Caco-2 (cell line): ENCODE results near the gene CRB1. TPM values are rescaled to one million over a fixed set of nuclear protein-coding genes. Genes with fewer than 3 reads are reported as not detected.
A peak's percentile ranks its signal among the peaks of the same experiment; 100 is the strongest.

Experiments
- BruUV-seq: library from RNA; stranded (reverse); fragments of 400-500 nt; replicated peaks from 2 replicates; lab custom pipeline; 2021; lab: Mats Ljungman, UMichigan
- CTCF ChIA-PET: fragments of 300-600 bp; sonication (Branson Sonifier 250); formaldehyde crosslinking; loops from one replicate; lab custom pipeline; 2022; ENCODE audit warnings: antibody characterized with exemption; lab: Charles Lee
- POLR2A ChIA-PET: fragments of 300-600 bp; sonication (Branson Sonifier 250); formaldehyde crosslinking; loops from one replicate; lab custom pipeline; 2022; ENCODE audit warnings: antibody characterized with exemption; lab: Charles Lee
- DNase-seq, 2 experiments: peaks; one replicate each; pipeline versions ENCODE4 v3.0.0 to v3.0.0-alpha.2; 2020 to 2022
- H3K27me3 ChIP-seq: replicated peaks from 2 replicates; pipeline ENCODE4 v1.6.0; 2011; ENCODE audit warnings: low read length; ENCODE audit not compliant: control insufficient read depth, insufficient read depth
- H3K36me3 ChIP-seq: 2 replicates; pipeline ENCODE4 v1.5.1; 2011; ENCODE audit warnings: low read length; ENCODE audit not compliant: control insufficient read depth, insufficient read depth
- H3K4me1 ChIP-seq: fragments of 250-450 bp; sonication (Bioruptor Pico); 2 replicates; pipeline ENCODE4 v1.5.1; 2020; ENCODE audit warnings: mild to moderate bottlenecking
- H3K4me3 ChIP-seq: 2 replicates; pipeline ENCODE4 v1.5.1; 2011; ENCODE audit warnings: low read depth, mild to moderate bottlenecking, control low read depth, low read length
- H3K9me3 ChIP-seq: fragments of 250-450 bp; sonication (Bioruptor Pico); 2 replicates; pipeline ENCODE4 v1.5.1; 2020; ENCODE audit warnings: mild to moderate bottlenecking, moderate library complexity
- H3K27ac Mint-ChIP-seq: one replicate; pipeline ENCODE4 v1.8.0; 2022; ENCODE audit warnings: mixed read lengths; ENCODE audit not compliant: unreplicated experiment
- H3K27me3 Mint-ChIP-seq: one replicate; pipeline ENCODE4 v1.8.0; 2022; ENCODE audit warnings: mixed read lengths; ENCODE audit not compliant: insufficient read depth, unreplicated experiment
- H3K36me3 Mint-ChIP-seq: one replicate; pipeline ENCODE4 v1.8.0; 2022; ENCODE audit warnings: mild to moderate bottlenecking, mixed read lengths; ENCODE audit not compliant: insufficient read depth, unreplicated experiment
- H3K4me1 Mint-ChIP-seq: one replicate; pipeline ENCODE4 v1.8.0; 2022; ENCODE audit warnings: low read depth, mixed read lengths; ENCODE audit not compliant: unreplicated experiment
- H3K4me3 Mint-ChIP-seq: one replicate; pipeline ENCODE4 v1.8.0; 2022; ENCODE audit warnings: mild to moderate bottlenecking, moderate library complexity, mixed read lengths; ENCODE audit not compliant: unreplicated experiment
- H3K9me3 Mint-ChIP-seq: one replicate; pipeline ENCODE4 v1.8.0; 2022; ENCODE audit warnings: mixed read lengths; ENCODE audit not compliant: unreplicated experiment
- CTCF ChIP-seq, 2 experiments: fragments of 200-600 bp in 1 of 2; IDR thresholded peaks; 1 replicate in 1 of 2; 2 replicates in 1 of 2; pipeline versions ENCODE4 v1.5.1 to v1.8.0; 2011 to 2022; ENCODE audit warnings: antibody characterized with exemption in 1 of 2, control low read depth in 1 of 2, inconsistent platforms in 1 of 2, low read depth in 1 of 2, low read length in 1 of 2, mild to moderate bottlenecking in 1 of 2, moderate library complexity in 1 of 2; ENCODE audit not compliant: insufficient read depth in 1 of 2, severe bottlenecking in 1 of 2, unreplicated experiment in 1 of 2
- intact Hi-C: fragments of 100-400 bp; cut with micrococcal nuclease; formaldehyde crosslinking; loops from one replicate; pipeline ENCODE4 v1.10.0; 2022; ENCODE audit not compliant: unreplicated experiment
- total RNA-seq: library from RNA; stranded (reverse); gene quantifications from 2 replicates; pipeline ENCODE4 v1.2.3, GENCODE V29; 2022

The CRB1 gene
- total RNA-seq, 1 experiment from 2014 or later = not detected

DNA sequence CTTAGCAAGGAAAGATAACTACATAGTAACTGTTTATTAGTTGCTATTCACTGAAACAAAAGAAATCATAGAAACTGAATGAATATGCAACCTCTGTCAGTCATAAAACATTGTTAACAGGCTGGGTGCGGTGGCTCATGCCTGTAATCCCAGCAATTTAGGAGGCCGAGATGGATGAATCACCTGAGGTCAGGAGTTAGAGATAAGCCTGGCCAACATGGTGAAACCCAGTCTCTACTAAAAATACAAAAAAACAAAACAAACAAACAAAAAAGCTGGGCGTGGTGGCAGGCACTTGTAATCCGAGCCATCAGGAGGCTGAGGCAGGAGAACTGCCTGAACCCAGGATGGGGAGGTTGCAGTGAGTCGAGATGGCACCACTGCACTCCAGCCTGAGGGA is 44.1 kb downstream of the CRB1 start:
- peaks cover 21% of the 10 kb centered on the region for H3K4me1 Mint-ChIP-seq
- Histone ChIP-seq H3K36me3 (no peaks in the 10 kb centered on the region), H3K4me1 (peaks cover 21% of the 10 kb centered on the region), H3K4me3 (no peak overlapping the region), H3K9me3 (no peaks in the 10 kb centered on the region), H3K27me3 (no peaks in the 10 kb centered on the region)
- no peak overlapping the region for H3K27ac Mint-ChIP-seq
- no TSS peak for BruUV-seq
- H3K27me3 Mint-ChIP-seq = no peaks in the 10 kb centered on the region
- ChIA-PET CTCF (no interaction called here), POLR2A (no interaction called here)
- no peak overlapping the region for H3K4me3 Mint-ChIP-seq
- no peak for TF ChIP-seq CTCF (IDR thresholded peaks at IDR 0.05; ENCODE audit: insufficient read depth in 1 of 2, low read depth in 1 of 2, low read length in 1 of 2, severe bottlenecking in 1 of 2, unreplicated experiment in 1 of 2)
- peak; percentile 18 to 43 for DNase-seq
- intact Hi-C loops = loop anchor here (2.0 kb wide), 1 partner anchor 59 kb away; no protein-coding TSS in a partner anchor
- no peaks in the 10 kb centered on the region for H3K36me3 Mint-ChIP-seq
- H3K9me3 Mint-ChIP-seq = no peaks in the 10 kb centered on the region

GRCh38 chr1:197313713-197314112 is 45.7 kb downstream of the CRB1 start:
- Mint-ChIP-seq H3K27me3 (no peaks in the 10 kb centered on the region), H3K4me3 (peak overlapping the region; percentile 30), H3K36me3 (no peaks in the 10 kb centered on the region), H3K4me1 (peaks cover 21% of the 10 kb centered on the region), H3K27ac (peak overlapping the region; percentile 14), H3K9me3 (no peaks in the 10 kb centered on the region)
- Histone ChIP-seq H3K36me3 (no peaks in the 10 kb centered on the region), H3K4me1 (peaks cover 21% of the 10 kb centered on the region), H3K27me3 (no peaks in the 10 kb centered on the region), H3K9me3 (no peaks in the 10 kb centered on the region; the same call in 1 of the 2 replicates), H3K4me3 (no peak overlapping the region)
- CTCF ChIA-PET = no interaction called here
- intact Hi-C loops = loop anchor here (1.0 to 2.0 kb wide), 3 partner anchors 61 to 139 kb away; no protein-coding TSS in a partner anchor
- no TSS peak for BruUV-seq
- DNase-seq = peak in 1 of 2 experiments; percentile 39
- POLR2A ChIA-PET = no interaction called here
- no peak for TF ChIP-seq CTCF (IDR thresholded peaks at IDR 0.05; ENCODE audit: insufficient read depth in 1 of 2, low read depth in 1 of 2, low read length in 1 of 2, severe bottlenecking in 1 of 2, unreplicated experiment in 1 of 2)

- Histone ChIP-seq H3K27me3 (no peaks in the 10 kb centered on the region), H3K9me3 (no peaks in the 10 kb centered on the region; the same call in 1 of the 2 replicates), H3K4me3 (no peak overlapping the region), H3K4me1 (peaks cover 21% of the 10 kb centered on the region), H3K36me3 (no peaks in the 10 kb centered on the region)
- peaks cover 21% of the 10 kb centered on the region for H3K4me1 Mint-ChIP-seq
- intact Hi-C loops = loop anchor here (1.0 kb wide), 1 partner anchor 134 kb away; no protein-coding TSS in a partner anchor
- no peak for TF ChIP-seq CTCF (IDR thresholded peaks at IDR 0.05; ENCODE audit: insufficient read depth in 1 of 2, low read depth in 1 of 2, low read length in 1 of 2, severe bottlenecking in 1 of 2, unreplicated experiment in 1 of 2)
- no peak overlapping the region for H3K4me3 Mint-ChIP-seq
- H3K27ac Mint-ChIP-seq = no peak overlapping the region
- no peak for DNase-seq
- no peaks in the 10 kb centered on the region for H3K36me3 Mint-ChIP-seq
- no peaks in the 10 kb centered on the region for H3K9me3 Mint-ChIP-seq
- POLR2A ChIA-PET = no interaction called here
- CTCF ChIA-PET = interaction anchor here (1.2 kb wide), 1 partner anchor 134 kb away, joined by 4 read pairs; no protein-coding TSS in a partner anchor
- H3K27me3 Mint-ChIP-seq = no peaks in the 10 kb centered on the region
- BruUV-seq = no TSS peak
Observed at GRCh38 chr1:197314682-197315081, 46.6 kb downstream of the CRB1 start.
